NT2/D1 (cell line): ENCODE measurements around the gene LRRC25.

ENCODE experiments used
- SUZ12 ChIP-seq: IDR thresholded peaks from 2 replicates; pipeline ENCODE4 v1.6.1; 2011; ENCODE audit not compliant: insufficient read length, insufficient read depth; ENCODE audit errors: extremely low read depth
- YY1 ChIP-seq: IDR thresholded peaks from 2 replicates; pipeline ENCODE4 v1.6.1; 2011; ENCODE audit not compliant: insufficient read length, insufficient read depth
- ZNF274 ChIP-seq: IDR thresholded peaks from 2 replicates; pipeline ENCODE4 v1.6.1; 2011; ENCODE audit warnings: mild to moderate bottlenecking, low read depth, low read length

DNA sequence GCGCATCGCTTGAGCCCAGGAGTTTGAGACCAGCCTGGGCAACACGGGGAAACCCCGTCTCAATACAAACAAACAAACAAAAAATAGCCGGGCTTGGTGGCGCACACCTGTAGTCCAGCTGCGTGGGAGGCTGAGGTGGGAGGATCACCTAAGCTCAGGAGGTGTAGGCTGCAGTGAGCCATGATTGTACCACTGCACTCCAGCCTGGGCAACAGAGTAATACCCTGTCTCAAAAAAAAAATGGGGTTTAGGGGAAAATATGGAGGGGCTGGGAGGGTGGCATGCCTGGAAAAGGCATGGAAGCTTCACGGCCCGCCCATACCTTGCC is 42.5 kb upstream of the LRRC25 start:
- TF ChIP-seq YY1: no peak
- TF ChIP-seq SUZ12: no peak
- TF ChIP-seq ZNF274: no peak
